RKO (cell line): Measurements from ENCODE around the gene TCF7.

Experiments
- DNase-seq: peaks from one replicate; pipeline ENCODE4 v3.0.0-alpha.2; 2016; ENCODE audit warnings: low spot score

The TCF7 gene

GRCh38 chr5:134090522-134090921, 24.0 kb upstream of the TCF7 start:
- DNase-seq: no peak

- DNase-seq: no peak
Observed at GRCh38 chr5:134091626-134092121, 22.8 kb upstream of the TCF7 start.

- DNase-seq: peak; percentile 16
Observed at GRCh38 chr5:134092875-134093274, 21.6 kb upstream of the TCF7 start.

GRCh38 chr5:134093351-134093750, 21.1 kb upstream of the TCF7 start:
- no peak for DNase-seq

GRCh38 chr5:134095293-134095692, 19.2 kb upstream of the TCF7 start:
- no peak for DNase-seq

- no peak for DNase-seq
Observed at GRCh38 chr5:134095887-134096589, 18.4 kb upstream of the TCF7 start.

- DNase-seq: no peak
Observed at GRCh38 chr5:134097211-134097749, 17.2 kb upstream of the TCF7 start.

GRCh38 chr5:134098690-134099089, 15.8 kb upstream of the TCF7 start:
- no peak for DNase-seq

- no peak for DNase-seq
Observed at GRCh38 chr5:134099288-134099872, 15.1 kb upstream of the TCF7 start.

- no peak for DNase-seq
Observed at GRCh38 chr5:134099939-134100282, 14.6 kb upstream of the TCF7 start.

- no peak for DNase-seq
Observed at GRCh38 chr5:134100283-134101091, 14.0 kb upstream of the TCF7 start.

- DNase-seq: peak; percentile 38
Observed at GRCh38 chr5:134101686-134102439, 12.6 kb upstream of the TCF7 start.

GRCh38 chr5:134103397-134103796, 11.1 kb upstream of the TCF7 start:
- DNase-seq: no peak

- no peak for DNase-seq
Observed at GRCh38 chr5:134103998-134104654, 10.4 kb upstream of the TCF7 start.

- DNase-seq: no peak
Observed at GRCh38 chr5:134106991-134107701, 7.3 kb upstream of the TCF7 start.

GRCh38 chr5:134107779-134108178, 6.7 kb upstream of the TCF7 start:
- no peak for DNase-seq

GRCh38 chr5:134110382-134110781, 4.1 kb upstream of the TCF7 start:
- no peak for DNase-seq

- DNase-seq: peak; percentile 28
Observed at GRCh38 chr5:134111741-134112647, 2.5 kb upstream of the TCF7 start.

- DNase-seq: no peak
Observed at GRCh38 chr5:134112726-134113362, 1.6 kb upstream of the TCF7 start.
